ENCODE measurements around the gene HOXB5.

HOXB5 gene

GRCh38 chr17:48641541-48642058 is 48.0 kb upstream of the HOXB5 start:
- no peaks in the 10 kb centered on the region for H4K20me1 ChIP-seq (ENCODE audit: insufficient read depth, low read length)
- H3K4me1 ChIP-seq (ENCODE audit: low read length): peaks cover 4% of the 10 kb centered on the region; the same call in 1 of the 2 replicates
- no peaks in the 10 kb centered on the region for H3K9me3 ChIP-seq (ENCODE audit: insufficient read depth, low read length)
- no peaks in the 10 kb centered on the region for H3K36me3 ChIP-seq (replicated peaks; ENCODE audit: low read depth, low read length)
- no peaks in the 10 kb centered on the region for H3K79me2 ChIP-seq (ENCODE audit: low read length)
- no peak overlapping the region for H3K4me3 ChIP-seq (ENCODE audit: low read length)
- H3K27ac ChIP-seq (ENCODE audit: low read length): no peak overlapping the region
- H2AFZ ChIP-seq (ENCODE audit: low read depth, low read length): no peak overlapping the region
- TF ChIP-seq CTCF (IDR thresholded peaks at IDR 0.05; ENCODE audit: low read depth, low read length) (no peak), EZH2phosphoT487 (IDR thresholded peaks at IDR 0.05; ENCODE audit: low read depth) (no peak)
- no peak overlapping the region for H3K9ac ChIP-seq (ENCODE audit: low read length)
- H3K27me3 ChIP-seq (ENCODE audit: low read depth, low read length): peaks cover 23% of the 10 kb centered on the region
- H3K4me2 ChIP-seq (ENCODE audit: low read length): no peak overlapping the region

GRCh38 chr17:48640858-48641180 is 47.2 kb upstream of the HOXB5 start:
- peaks cover 10% of the 10 kb centered on the region for H3K4me1 ChIP-seq (ENCODE audit: low read length)
- H3K27me3 ChIP-seq (ENCODE audit: low read depth, low read length): peaks cover 23% of the 10 kb centered on the region
- H3K9me3 ChIP-seq (ENCODE audit: insufficient read depth, low read length): no peaks in the 10 kb centered on the region
- no peaks in the 10 kb centered on the region for H3K79me2 ChIP-seq (ENCODE audit: low read length)
- H3K36me3 ChIP-seq (replicated peaks; ENCODE audit: low read depth, low read length): no peaks in the 10 kb centered on the region
- TF ChIP-seq EZH2phosphoT487 (IDR thresholded peaks at IDR 0.05; ENCODE audit: low read depth) (no peak), CTCF (IDR thresholded peaks at IDR 0.05; ENCODE audit: low read depth, low read length) (no peak)
- no peaks in the 10 kb centered on the region for H4K20me1 ChIP-seq (ENCODE audit: insufficient read depth, low read length)
- no peak overlapping the region for H3K4me3 ChIP-seq (ENCODE audit: low read length)
- no peak overlapping the region for H2AFZ ChIP-seq (ENCODE audit: low read depth, low read length)
- no peak overlapping the region for H3K4me2 ChIP-seq (ENCODE audit: low read length)
- H3K9ac ChIP-seq (ENCODE audit: low read length): no peak overlapping the region
- no peak overlapping the region for H3K27ac ChIP-seq (ENCODE audit: low read length)

- Histone ChIP-seq H4K20me1 (ENCODE audit: insufficient read depth, low read length) (no peaks in the 10 kb centered on the region), H3K27me3 (ENCODE audit: low read depth, low read length) (peaks cover 23% of the 10 kb centered on the region), H3K79me2 (ENCODE audit: low read length) (no peaks in the 10 kb centered on the region), H3K4me3 (ENCODE audit: low read length) (no peak overlapping the region), H2AFZ (ENCODE audit: low read depth, low read length) (no peak overlapping the region), H3K9ac (ENCODE audit: low read length) (no peak overlapping the region), H3K4me1 (ENCODE audit: low read length) (peaks cover 16% of the 10 kb centered on the region), H3K9me3 (ENCODE audit: insufficient read depth, low read length) (no peaks in the 10 kb centered on the region), H3K4me2 (ENCODE audit: low read length) (no peak overlapping the region), H3K36me3 (replicated peaks; ENCODE audit: low read depth, low read length) (no peaks in the 10 kb centered on the region), H3K27ac (ENCODE audit: low read length) (no peak overlapping the region)
- TF ChIP-seq CTCF (IDR thresholded peaks at IDR 0.05; ENCODE audit: low read depth, low read length): no peak
- no peak for TF ChIP-seq EZH2phosphoT487 (IDR thresholded peaks at IDR 0.05; ENCODE audit: low read depth)
Measured at GRCh38 chr17:48639982-48640857, 46.6 kb upstream of the HOXB5 start.

- TF ChIP-seq CTCF (IDR thresholded peaks at IDR 0.05; ENCODE audit: low read depth, low read length) (no peak), EZH2phosphoT487 (IDR thresholded peaks at IDR 0.05; ENCODE audit: low read depth) (no peak)
- no peaks in the 10 kb centered on the region for H3K36me3 ChIP-seq (replicated peaks; ENCODE audit: low read depth, low read length)
- H3K4me3 ChIP-seq (ENCODE audit: low read length): no peak overlapping the region
- H3K27ac ChIP-seq (ENCODE audit: low read length): no peak overlapping the region
- no peaks in the 10 kb centered on the region for H3K79me2 ChIP-seq (ENCODE audit: low read length)
- no peak overlapping the region for H3K4me2 ChIP-seq (ENCODE audit: low read length)
- peaks cover 22% of the 10 kb centered on the region for H3K4me1 ChIP-seq (ENCODE audit: low read length)
- no peaks in the 10 kb centered on the region for H4K20me1 ChIP-seq (ENCODE audit: insufficient read depth, low read length)
- no peak overlapping the region for H3K9ac ChIP-seq (ENCODE audit: low read length)
- no peak overlapping the region for H2AFZ ChIP-seq (ENCODE audit: low read depth, low read length)
- peaks cover 23% of the 10 kb centered on the region for H3K27me3 ChIP-seq (ENCODE audit: low read depth, low read length)
- no peaks in the 10 kb centered on the region for H3K9me3 ChIP-seq (ENCODE audit: insufficient read depth, low read length)
Measured at GRCh38 chr17:48639136-48639535, 45.6 kb upstream of the HOXB5 start.
